CD14-positive monocyte (primary cell): ENCODE data around the gene ASMTL. TPM values are rescaled to one million over a fixed set of nuclear protein-coding genes. Genes with fewer than 3 reads are reported as not detected.

ENCODE experiments used
- DNase-seq, 3 donors: peaks; one replicate each; pipeline ENCODE4 v3.0.0-alpha.2; 2011 to 2022
- H2AFZ ChIP-seq: 2 replicates; pipeline ENCODE4 v1.6.0; 2012; ENCODE audit warnings: mild to moderate bottlenecking, low read depth, low read length, inconsistent platforms; ENCODE audit not compliant: insufficient read depth, poor library complexity, severe bottlenecking
- H3K27ac ChIP-seq, 2 donors: 1 replicate in 1 of 2; 2 replicates in 1 of 2; pipeline ENCODE4 v1.5.1; 2012 to 2013; ENCODE audit warnings: low read length in 2 of 2, control low read depth in 1 of 2, inconsistent platforms in 1 of 2, low read depth in 1 of 2, mild to moderate bottlenecking in 1 of 2
- H3K27me3 ChIP-seq, 2 donors: one replicate each; pipeline versions ENCODE4 v1.6.0 to v1.6.1; 2011 to 2013; ENCODE audit warnings: low read length in 2 of 2; ENCODE audit not compliant: control insufficient read depth in 2 of 2, insufficient read depth in 2 of 2
- H3K36me3 ChIP-seq, 2 donors: replicated peaks in 1 of 2; 1 replicate in 1 of 2; 2 replicates in 1 of 2; pipeline versions ENCODE4 v1.5.1 to v1.6.1; 2012 to 2013; ENCODE audit warnings: low read length in 2 of 2, control low read depth in 1 of 2, inconsistent platforms in 1 of 2, mild to moderate bottlenecking in 1 of 2; ENCODE audit not compliant: insufficient read depth in 2 of 2, control insufficient read depth in 1 of 2
- H3K4me1 ChIP-seq, 2 donors: 1 replicate in 1 of 2; 2 replicates in 1 of 2; pipeline versions ENCODE4 v1.5.1 to v1.6.1; 2012 to 2013; ENCODE audit warnings: low read length in 2 of 2, control low read depth in 1 of 2, inconsistent platforms in 1 of 2, mild to moderate bottlenecking in 1 of 2, moderate library complexity in 1 of 2; ENCODE audit not compliant: insufficient read depth in 2 of 2, control insufficient read depth in 1 of 2
- H3K4me2 ChIP-seq: replicated peaks from 2 replicates; pipeline ENCODE3; 2012; ENCODE audit warnings: low read length, moderate library complexity, mild to moderate bottlenecking; ENCODE audit not compliant: poor library complexity, severe bottlenecking; ENCODE audit errors: extremely low read depth
- H3K4me3 ChIP-seq, 3 experiments: fragments of 200-600 bp in 1 of 3; sonication (generic) in 1 of 3; replicated peaks in 1 of 3; 1 replicate in 2 of 3; 2 replicates in 1 of 3; pipeline ENCODE4 v1.5.1; 2011 to 2013; ENCODE audit warnings: low read length in 3 of 3, mild to moderate bottlenecking in 3 of 3, control low read depth in 2 of 3, low read depth in 2 of 3, inconsistent platforms in 1 of 3, moderate library complexity in 1 of 3
- H3K79me2 ChIP-seq: 2 replicates; pipeline ENCODE4 v1.6.0; 2012; ENCODE audit warnings: mild to moderate bottlenecking, control low read depth, inconsistent platforms, low read length, moderate library complexity; ENCODE audit not compliant: insufficient read depth
- H3K9ac ChIP-seq: 2 replicates; pipeline ENCODE4 v1.6.0; 2017; ENCODE audit warnings: low read length, mild to moderate bottlenecking; ENCODE audit not compliant: insufficient read depth, poor library complexity, severe bottlenecking
- H3K9me3 ChIP-seq, 2 donors: replicated peaks in 1 of 2; 1 replicate in 1 of 2; 2 replicates in 1 of 2; pipeline versions ENCODE4 v1.5.1 to v1.6.1; 2012 to 2013; ENCODE audit warnings: low read length in 2 of 2, control low read depth in 1 of 2; ENCODE audit not compliant: control insufficient read depth in 1 of 2, insufficient read depth in 1 of 2
- H4K20me1 ChIP-seq: 2 replicates; pipeline ENCODE4 v1.6.0; 2012; ENCODE audit warnings: mild to moderate bottlenecking, low read length, control low read depth, moderate library complexity; ENCODE audit not compliant: insufficient read depth
- H3K27ac Mint-ChIP-seq, 7 donors: one replicate each; pipeline ENCODE4 v1.8.0; 2020; ENCODE audit warnings: mild to moderate bottlenecking in 7 of 7, mixed read lengths in 7 of 7, moderate library complexity in 6 of 7, inconsistent platforms in 2 of 7
- H3K27me3 Mint-ChIP-seq, 3 donors: one replicate each; pipeline ENCODE4 v1.8.0; 2021 to 2022; ENCODE audit warnings: low read depth in 3 of 3, mild to moderate bottlenecking in 3 of 3, mixed read lengths in 3 of 3, moderate library complexity in 3 of 3, inconsistent platforms in 1 of 3
- H3K36me3 Mint-ChIP-seq, 2 donors: one replicate each; pipeline ENCODE4 v1.8.0; 2020; ENCODE audit warnings: mixed read lengths in 2 of 2, inconsistent platforms in 1 of 2, mild to moderate bottlenecking in 1 of 2
- H3K4me1 Mint-ChIP-seq: one replicate; pipeline ENCODE4 v1.8.0; 2020; ENCODE audit warnings: mild to moderate bottlenecking, mixed read lengths
- H3K4me3 Mint-ChIP-seq, 2 donors: one replicate each; pipeline ENCODE4 v1.8.0; 2020; ENCODE audit warnings: mild to moderate bottlenecking in 2 of 2, mixed read lengths in 2 of 2, moderate library complexity in 1 of 2
- H3K9me3 Mint-ChIP-seq, 7 donors: one replicate each; pipeline ENCODE4 v1.8.0; 2020 to 2022; ENCODE audit warnings: mixed read lengths in 7 of 7, mild to moderate bottlenecking in 6 of 7, moderate library complexity in 6 of 7, inconsistent platforms in 2 of 7
- CTCF ChIP-seq: fragments of 200-600 bp; IDR thresholded peaks from one replicate; pipeline ENCODE4 v1.8.0; 2022; ENCODE audit warnings: antibody characterized with exemption, mild to moderate bottlenecking
- WGBS: methylation state at CpG from one replicate; pipeline ENCODE4 v1.1.5; 2013; ENCODE audit warnings: missing lambda C conversion rate; ENCODE audit not compliant: insufficient coverage; 5-methylcytosine and 5-hydroxymethylcytosine counted together
- intact Hi-C, 2 donors: fragments of 100-400 bp; cut with micrococcal nuclease; formaldehyde crosslinking; loops; one replicate each; pipeline versions ENCODE4 v1.15.0 to v1.15.1; 2023
- polyA plus RNA-seq, 3 donors: library from polyadenylated mRNA; depleted of rRNA in 1 of 3; unstranded in 2 of 3; stranded (reverse) in 1 of 3; fragments of 300-500 nt in 2 of 3; fragments of >200 nt in 1 of 3; fragmentation: Illumina TruSeq in 2 of 3; gene quantifications; 1 replicate in 2 of 3; 2 replicates in 1 of 3; pipeline ENCODE4 v1.2.3, GENCODE V29; 2012 to 2021

ASMTL gene
- polyA plus RNA-seq, 3 donors: 19.0 to 31.5 (median 31.0) TPM

- H3K27me3 ChIP-seq: no peaks in the 10 kb centered on the region
- H3K9ac ChIP-seq: no peak overlapping the region
- DNase-seq: no peak
- intact Hi-C loops: no loop called here
- no peak overlapping the region for H3K27ac ChIP-seq
- no peak overlapping the region for H2AFZ ChIP-seq
- Mint-ChIP-seq H3K4me1 (no peaks in the 10 kb centered on the region), H3K27ac (no peak overlapping the region), H3K36me3 (peaks cover 37 to 69% of the 10 kb centered on the region in 2 donors), H3K4me3 (no peak overlapping the region), H3K27me3 (peaks cover 0 to 2% (median 1%) of the 10 kb centered on the region in 3 donors), H3K9me3 (peaks cover 24 to 36% (median 32%) of the 10 kb centered on the region in 7 donors)
- H3K4me1 ChIP-seq: no peaks in the 10 kb centered on the region
- peaks cover 32 to 36% of the 10 kb centered on the region in 2 donors for H3K9me3 ChIP-seq
- no peak overlapping the region for H3K4me2 ChIP-seq
- H3K79me2 ChIP-seq: no peaks in the 10 kb centered on the region
- H3K4me3 ChIP-seq: no peak overlapping the region
- peaks cover 15 to 25% of the 10 kb centered on the region in 2 donors for H3K36me3 ChIP-seq
- H4K20me1 ChIP-seq: no peaks in the 10 kb centered on the region
- 88% methylated on average over 8 of the region's 10 CpGs for WGBS
- no peak for TF ChIP-seq CTCF
Measured at GRCh38 chrX:1425381-1425780, 27.3 kb downstream of the ASMTL start.

GRCh38 chrX:1424147-1424851 is 28.4 kb downstream of the ASMTL start:
- Mint-ChIP-seq H3K27me3 (peaks cover 0 to 3% (median 1%) of the 10 kb centered on the region in 3 donors), H3K27ac (no peak overlapping the region)
- peaks cover 15 to 25% of the 10 kb centered on the region in 2 donors for H3K36me3 ChIP-seq

More at GRCh38 chrX:1424147-1424851, 28.4 kb downstream of the ASMTL start:
- Histone ChIP-seq H3K27ac (no peak overlapping the region), H3K4me1 (no peaks in the 10 kb centered on the region), H3K9me3 (peaks cover 32 to 36% of the 10 kb centered on the region in 2 donors), H4K20me1 (no peaks in the 10 kb centered on the region), H2AFZ (no peak overlapping the region), H3K4me3 (no peak overlapping the region), H3K79me2 (no peaks in the 10 kb centered on the region), H3K4me2 (no peak overlapping the region), H3K9ac (no peak overlapping the region), H3K27me3 (no peaks in the 10 kb centered on the region)
- intact Hi-C loops: no loop called here
- Mint-ChIP-seq H3K9me3 (peaks cover 24 to 37% (median 32%) of the 10 kb centered on the region in 7 donors), H3K4me1 (no peaks in the 10 kb centered on the region), H3K4me3 (no peak overlapping the region), H3K36me3 (peaks cover 37 to 65% of the 10 kb centered on the region in 2 donors)
- no peak for TF ChIP-seq CTCF
- no peak for DNase-seq
- WGBS: 83% methylated on average over 9 of the region's 9 CpGs
